K562 (cell line): ENCODE measurements around the gene VMP1. TPM values are rescaled to one million over a fixed set of nuclear protein-coding genes. Genes with fewer than 3 reads are reported as not detected.
A peak's percentile ranks its signal among the peaks of the same experiment; 100 is the strongest.

Experiments
- ERF ChIP-seq: fragments of 450-650 bp; formaldehyde crosslinking; IDR thresholded peaks from 2 replicates; pipeline ENCODE4 v1.4.0; 2020; ENCODE audit warnings: mild to moderate bottlenecking, mixed read lengths
- FOSL1 ChIP-seq: fragments of 200-800 bp; sonication (Bioruptor generic); conservative IDR thresholded peaks from 2 replicates; pipeline ENCODE4 v1.6.1; 2016; ENCODE audit warnings: missing genetic modification characterization, missing compliant biosample characterization
- FOXP1 ChIP-seq: sonication (generic); formaldehyde crosslinking; IDR thresholded peaks from 2 replicates; pipeline ENCODE4 v1.8.0; 2022; ENCODE audit warnings: mild to moderate bottlenecking, missing genetic modification reagents
- HIVEP1 ChIP-seq: fragments of 250-450 bp; sonication (Bioruptor Pico); IDR thresholded peaks from 2 replicates; pipeline ENCODE4 v1.4.0; 2020; ENCODE audit warnings: mild to moderate bottlenecking
- KDM5B ChIP-seq: fragments of 200-600 bp; sonication (generic); IDR thresholded peaks from 2 replicates; pipeline ENCODE4 v1.6.1; 2012; ENCODE audit warnings: low read depth, mild to moderate bottlenecking, moderate library complexity, low read length, control low read depth, inconsistent platforms; ENCODE audit not compliant: insufficient replicate concordance
- LCOR ChIP-seq: sonication (generic); formaldehyde crosslinking; IDR thresholded peaks from 2 replicates; pipeline ENCODE4 v1.8.0; 2022; ENCODE audit warnings: mild to moderate bottlenecking, missing genetic modification reagents
- MTA2 ChIP-seq: fragments of 450-650 bp; IDR thresholded peaks from 2 replicates; pipeline ENCODE4 v1.6.1; 2016; ENCODE audit warnings: low read depth
- NFXL1 ChIP-seq: fragments of 450-650 bp; formaldehyde crosslinking; IDR thresholded peaks from 2 replicates; pipeline ENCODE4 v1.4.0; 2021; ENCODE audit warnings: mild to moderate bottlenecking
- PML ChIP-seq: IDR thresholded peaks from 2 replicates; pipeline ENCODE4 v1.6.1; 2012; ENCODE audit warnings: low read length, inconsistent platforms
- POLR2A ChIP-seq: fragments of 450-650 bp; conservative IDR thresholded peaks from 2 replicates; pipeline ENCODE4 v1.6.1; 2016
- SMARCA4 ChIP-seq: fragments of 450-650 bp; IDR thresholded peaks from 2 replicates; pipeline ENCODE4 v1.6.1; 2016
- ZFP91 ChIP-seq: sonication (generic); formaldehyde crosslinking; IDR thresholded peaks from 2 replicates; pipeline ENCODE4 v1.8.0; 2022; ENCODE audit warnings: mild to moderate bottlenecking, missing genetic modification reagents
- ZNF274 ChIP-seq: IDR thresholded peaks from 2 replicates; pipeline ENCODE4 v1.6.1; 2011; ENCODE audit warnings: low read depth, mild to moderate bottlenecking, low read length, moderate library complexity, borderline replicate concordance
- polyA plus RNA-seq, 8 experiments: library from polyadenylated mRNA; depleted of rRNA in 4 of 8; stranded (reverse) in 5 of 8; unstranded in 3 of 8; fragments of >200 nt; fragmentation: Nextera tagmentation in 2 of 8; fragmentation: Illumina TruSeq in 1 of 8; extraction: Ambion mirVana in 2 of 8; extraction: Trizol in 1 of 8; gene quantifications; 2 replicates each; pipeline versions ENCODE4 v1.2.1 to v1.2.3, GENCODE V29; 2011 to 2014; ENCODE audit warnings: inconsistent platforms in 1 of 8, missing spikeins in 1 of 8
- total RNA-seq, 7 experiments: library from RNA; depleted of rRNA in 6 of 7; stranded (reverse); fragments of >200 nt in 6 of 7; fragmentation: Illumina TruSeq in 2 of 7; extraction: Trizol in 2 of 7; gene quantifications; 2 replicates each; pipeline versions ENCODE4 v1.2.1 to v1.2.3, GENCODE V29; 2011 to 2021; ENCODE audit warnings: low replicate concordance in 1 of 7

Gene VMP1
- total and polyA plus RNA-seq, 9 of the 15 experiments (the other 6 are each of a cell fraction or from before 2014, with no cell fraction given), result 123 to 304 (median 151) TPM

GRCh38 chr17:59845595-59846393 is 138.3 kb downstream of the VMP1 start (continued):
- no peak for TF ChIP-seq ZFP91 (CRISPR knock-in tag)
- TF ChIP-seq SMARCA4, result no peak
- TF ChIP-seq ZNF274, result 0 out of 2 replicates have a peak, but pooled peaks have one; percentile 15
- no peak for TF ChIP-seq MTA2
- no peak for TF ChIP-seq HIVEP1 (CRISPR knock-in tag)
- TF ChIP-seq ERF (CRISPR knock-in tag), result peak; percentile 78
- TF ChIP-seq KDM5B, result peak; percentile 18
- 0 out of 2 replicates have a peak, but pooled peaks have one; percentile 11 for TF ChIP-seq POLR2A
- peak; percentile 11; the same call in 1 of the 2 replicates for TF ChIP-seq FOSL1 (tag)
- peak; percentile 78 for TF ChIP-seq NFXL1 (CRISPR knock-in tag)
- 0 out of 2 replicates have a peak, but pooled peaks have one; percentile 63 for TF ChIP-seq LCOR (CRISPR knock-in tag)
- TF ChIP-seq FOXP1 (CRISPR knock-in tag), result 0 out of 2 replicates have a peak, but pooled peaks have one; percentile 35
- peak; percentile 42; the same call in 1 of the 2 replicates for TF ChIP-seq PML
